ENCODE results near the gene ZNF322. TPM values are rescaled to one million over a fixed set of nuclear protein-coding genes. Genes with fewer than 3 reads are reported as not detected.

The ZNF322 gene
- polyA plus RNA-seq, 1 donor (not counting 4 experiments of a cell fraction or from before 2014, with no cell fraction given) = 7.7 TPM

DNA sequence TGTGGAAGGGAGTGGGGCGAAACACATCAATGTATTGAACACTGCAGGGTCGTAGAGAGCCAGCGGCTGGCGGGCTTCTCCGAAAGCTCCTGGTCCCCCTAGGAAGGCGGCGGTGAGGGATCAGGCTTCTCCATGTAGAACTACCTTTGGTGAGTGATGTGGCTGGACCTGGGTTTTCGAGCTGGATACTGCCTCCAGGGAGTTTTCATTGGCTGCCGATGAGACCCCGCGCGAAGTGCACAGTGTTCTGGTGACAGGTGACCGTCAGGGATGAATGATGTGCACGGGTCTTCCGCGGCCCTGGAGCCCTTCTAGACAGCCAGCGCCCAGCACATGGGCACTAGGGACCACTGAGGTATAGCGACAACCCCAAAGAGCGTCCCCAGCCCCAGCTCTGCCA lies 46.3 kb downstream of the ZNF322 start:
- H3K27me3 ChIP-seq (ENCODE audit: control insufficient read depth, extremely low read depth, insufficient read depth, low read length) = peaks cover 31% of the 10 kb centered on the region
- dilution Hi-C loops (cut with MboI; ENCODE audit: extremely low pct_ligation_motif_present, low sequenced_read_pairs) = no loop called here

DNA sequence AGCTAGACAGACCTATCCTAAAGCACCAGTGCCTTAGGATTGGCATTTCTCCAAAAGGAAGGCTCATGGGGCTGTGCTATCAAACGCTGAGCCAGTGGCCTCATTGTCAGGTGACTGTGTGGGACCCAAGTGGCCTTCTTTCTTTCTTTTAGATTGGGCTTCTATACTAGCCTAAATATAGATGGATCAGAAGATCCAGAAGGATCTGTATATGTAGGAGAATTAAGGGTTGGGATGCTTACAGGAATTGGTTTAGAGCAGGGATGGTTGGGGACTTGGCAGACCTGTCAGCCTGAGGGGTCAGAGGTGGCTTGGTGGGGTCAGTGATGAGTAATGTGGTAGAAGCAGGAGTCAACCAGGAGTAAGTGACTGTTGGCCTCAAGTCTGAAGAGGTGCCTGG lies 47.9 kb downstream of the ZNF322 start:
- Histone ChIP-seq H3K9me1 (ENCODE audit: control insufficient read depth, extremely low read depth, insufficient read depth, low read length) (no peaks in the 10 kb centered on the region), H3K27me3 (ENCODE audit: control insufficient read depth, extremely low read depth, insufficient read depth, low read length) (peaks cover 31% of the 10 kb centered on the region), H3K9me3 (ENCODE audit: control insufficient read depth, low read depth, low read length) (peaks cover 1% of the 10 kb centered on the region), H3K36me3 (ENCODE audit: control insufficient read depth in 2 of 2, extremely low read depth in 1 of 2, insufficient read depth in 2 of 2, low read length in 2 of 2) (no peaks in the 10 kb centered on the region), H4K20me1 (ENCODE audit: control insufficient read depth, extremely low read depth, insufficient read depth, low read length) (no peaks in the 10 kb centered on the region), H3K4me1 (ENCODE audit: control insufficient read depth, extremely low read depth, insufficient read depth, low read length) (peaks cover 6% of the 10 kb centered on the region), H2AFZ (ENCODE audit: control insufficient read depth, low read length) (no peak overlapping the region), H3K79me2 (ENCODE audit: control insufficient read depth, insufficient read depth, low read length) (no peaks in the 10 kb centered on the region), H3K4me3 (ENCODE audit: control insufficient read depth in 2 of 3, extremely low read depth in 1 of 3, insufficient read depth in 2 of 3, low read depth in 1 of 3, low read length in 3 of 3) (no peak overlapping the region), H3K4me2 (ENCODE audit: control insufficient read depth, extremely low read depth, insufficient read depth, low read depth, low read length) (no peak overlapping the region), H3K9ac (ENCODE audit: control insufficient read depth, extremely low read depth, insufficient read depth, low read length) (no peak overlapping the region), H3K27ac (ENCODE audit: control insufficient read depth, insufficient read depth, low read length) (no peak overlapping the region)
- dilution Hi-C loops (cut with MboI; ENCODE audit: extremely low pct_ligation_motif_present, low sequenced_read_pairs) = no loop called here
- DNase-seq (ENCODE audit: low read depth, low spot score) (no peak), FAIRE-seq (no peak)
- TF ChIP-seq, protein P1, sequence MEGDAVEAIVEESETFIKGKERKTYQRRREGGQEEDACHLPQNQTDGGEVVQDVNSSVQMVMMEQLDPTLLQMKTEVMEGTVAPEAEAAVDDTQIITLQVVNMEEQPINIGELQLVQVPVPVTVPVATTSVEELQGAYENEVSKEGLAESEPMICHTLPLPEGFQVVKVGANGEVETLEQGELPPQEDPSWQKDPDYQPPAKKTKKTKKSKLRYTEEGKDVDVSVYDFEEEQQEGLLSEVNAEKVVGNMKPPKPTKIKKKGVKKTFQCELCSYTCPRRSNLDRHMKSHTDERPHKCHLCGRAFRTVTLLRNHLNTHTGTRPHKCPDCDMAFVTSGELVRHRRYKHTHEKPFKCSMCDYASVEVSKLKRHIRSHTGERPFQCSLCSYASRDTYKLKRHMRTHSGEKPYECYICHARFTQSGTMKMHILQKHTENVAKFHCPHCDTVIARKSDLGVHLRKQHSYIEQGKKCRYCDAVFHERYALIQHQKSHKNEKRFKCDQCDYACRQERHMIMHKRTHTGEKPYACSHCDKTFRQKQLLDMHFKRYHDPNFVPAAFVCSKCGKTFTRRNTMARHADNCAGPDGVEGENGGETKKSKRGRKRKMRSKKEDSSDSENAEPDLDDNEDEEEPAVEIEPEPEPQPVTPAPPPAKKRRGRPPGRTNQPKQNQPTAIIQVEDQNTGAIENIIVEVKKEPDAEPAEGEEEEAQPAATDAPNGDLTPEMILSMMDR (optimal IDR thresholded peaks at IDR 0.05 in 1 of 3, IDR thresholded peaks at IDR 0.05 in 1 of 3, conservative IDR thresholded peaks at IDR 0.05 in 1 of 3; ENCODE audit: extremely low read depth in 1 of 3, insufficient read depth in 2 of 3, low read length in 3 of 3) = no peak
- TF ChIP-seq EZH2 (IDR thresholded peaks at IDR 0.05; ENCODE audit: low read length) = no peak

More for the DNA sequence above, 46.3 kb downstream of the ZNF322 start:
- Histone ChIP-seq H3K9me1 (ENCODE audit: control insufficient read depth, extremely low read depth, insufficient read depth, low read length) (no peaks in the 10 kb centered on the region), H3K27ac (ENCODE audit: control insufficient read depth, insufficient read depth, low read length) (no peak overlapping the region), H3K79me2 (ENCODE audit: control insufficient read depth, insufficient read depth, low read length) (no peaks in the 10 kb centered on the region), H3K4me1 (ENCODE audit: control insufficient read depth, extremely low read depth, insufficient read depth, low read length) (peaks cover 6% of the 10 kb centered on the region), H3K4me2 (ENCODE audit: control insufficient read depth, extremely low read depth, insufficient read depth, low read depth, low read length) (no peak overlapping the region), H3K4me3 (ENCODE audit: control insufficient read depth in 2 of 3, extremely low read depth in 1 of 3, insufficient read depth in 2 of 3, low read depth in 1 of 3, low read length in 3 of 3) (no peak overlapping the region), H3K9ac (ENCODE audit: control insufficient read depth, extremely low read depth, insufficient read depth, low read length) (no peak overlapping the region), H2AFZ (ENCODE audit: control insufficient read depth, low read length) (no peak overlapping the region), H3K36me3 (ENCODE audit: control insufficient read depth in 2 of 2, extremely low read depth in 1 of 2, insufficient read depth in 2 of 2, low read length in 2 of 2) (no peaks in the 10 kb centered on the region), H4K20me1 (ENCODE audit: control insufficient read depth, extremely low read depth, insufficient read depth, low read length) (no peaks in the 10 kb centered on the region), H3K9me3 (ENCODE audit: control insufficient read depth, low read depth, low read length) (peaks cover 2% of the 10 kb centered on the region)
- no peak for DNase-seq (ENCODE audit: low read depth, low spot score)
- TF ChIP-seq, protein P1 (optimal IDR thresholded peaks at IDR 0.05 in 1 of 3, IDR thresholded peaks at IDR 0.05 in 1 of 3, conservative IDR thresholded peaks at IDR 0.05 in 1 of 3; ENCODE audit: extremely low read depth in 1 of 3, insufficient read depth in 2 of 3, low read length in 3 of 3) = no peak
- no peak for TF ChIP-seq EZH2 (IDR thresholded peaks at IDR 0.05; ENCODE audit: low read length)
- no peak for FAIRE-seq

Measured in keratinocyte (primary cell).